GM21576 (cell line): Measurements from ENCODE around the gene HP1BP3.
"Not testable (repeated sequence)": the region's sequence is repeated elsewhere in the genome, so short reads cannot be mapped to it uniquely, and the experiment has no call there.

Experiments used
- ATAC-seq: cut with Tn5 transposase; IDR thresholded peaks from one replicate; pipeline ENCODE4 v1.9.1; 2021; ENCODE audit warnings: mild to moderate bottlenecking, moderate library complexity; ENCODE audit not compliant: unreplicated experiment

Gene HP1BP3

DNA sequence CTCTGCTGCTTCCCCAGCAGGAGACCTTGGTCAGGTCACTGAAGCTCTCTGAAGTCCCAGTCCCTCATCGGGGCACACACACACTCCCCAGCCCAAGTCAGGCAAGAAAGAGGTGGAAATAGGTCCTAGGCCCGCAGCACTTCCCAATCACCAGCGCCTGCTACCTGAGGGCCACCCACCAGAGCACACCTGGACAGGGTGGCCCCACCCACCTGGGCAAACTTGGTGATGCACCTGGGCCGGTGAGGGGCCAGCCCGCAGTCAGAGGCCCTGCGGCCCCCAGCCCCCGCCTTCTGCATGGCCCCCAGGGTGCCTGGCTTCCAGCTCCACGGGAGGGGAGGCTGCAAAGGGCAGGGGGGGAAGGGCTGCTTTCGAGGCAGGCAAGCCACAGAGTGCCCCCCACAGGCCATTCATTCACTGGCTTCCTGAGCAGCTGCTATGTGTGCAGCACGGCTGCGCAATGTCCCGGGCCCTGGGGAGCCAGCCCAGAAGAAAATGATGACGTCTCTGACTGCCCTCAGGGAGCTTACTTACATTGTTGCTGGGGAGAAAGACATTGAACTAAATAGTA, 59.3 kb downstream of the HP1BP3 start:
- no peak for ATAC-seq

- no peak for ATAC-seq
Measured at GRCh38 chr1:20726932-20727745, 60.0 kb downstream of the HP1BP3 start.

GRCh38 chr1:20726118-20726911, 60.8 kb downstream of the HP1BP3 start:
- no peak for ATAC-seq

DNA sequence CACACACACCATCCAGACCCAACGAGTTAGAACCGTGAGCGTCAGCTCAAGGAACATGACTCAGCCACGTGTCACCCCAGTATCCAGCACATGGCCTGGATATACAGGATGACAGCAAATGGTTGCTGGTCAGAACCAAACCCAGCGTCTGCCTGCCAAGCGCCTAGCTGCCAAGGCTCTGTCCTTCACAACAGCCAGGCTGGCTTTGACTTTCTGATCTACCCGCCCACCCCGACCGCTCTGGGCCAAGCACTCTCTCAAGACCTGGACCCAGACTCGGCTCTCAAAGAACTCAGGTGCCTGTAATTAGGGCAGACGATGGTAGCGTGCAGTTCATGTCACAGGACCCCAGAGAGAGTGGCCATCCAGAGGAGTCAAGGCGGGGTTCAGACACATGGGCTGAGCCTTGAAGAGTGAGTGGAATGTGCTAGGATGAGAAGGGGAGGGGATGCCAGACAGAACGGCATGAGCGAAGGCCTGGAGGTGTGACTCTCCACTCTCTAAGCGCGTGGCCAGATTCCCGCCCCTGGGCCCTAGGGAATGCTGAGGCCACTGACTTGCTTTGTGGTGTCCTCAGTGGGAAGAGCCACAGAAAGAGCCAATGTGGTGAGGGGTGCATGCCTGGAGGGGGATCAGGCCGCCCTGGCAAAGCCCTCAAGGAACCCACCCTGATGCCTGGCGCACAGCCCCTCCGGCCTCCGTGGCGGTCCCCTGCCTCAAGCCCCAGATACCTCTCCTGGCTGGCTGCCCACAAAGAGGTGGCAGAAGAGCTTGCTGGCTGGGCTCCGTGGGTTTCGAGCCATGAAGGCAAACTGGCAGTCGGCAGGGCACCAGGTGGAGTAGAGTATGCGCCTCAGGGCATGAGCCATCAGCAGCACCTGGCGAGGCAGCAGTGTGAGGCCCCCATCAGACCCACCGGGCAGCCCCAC, 61.7 kb downstream of the HP1BP3 start:
- no peak for ATAC-seq

DNA sequence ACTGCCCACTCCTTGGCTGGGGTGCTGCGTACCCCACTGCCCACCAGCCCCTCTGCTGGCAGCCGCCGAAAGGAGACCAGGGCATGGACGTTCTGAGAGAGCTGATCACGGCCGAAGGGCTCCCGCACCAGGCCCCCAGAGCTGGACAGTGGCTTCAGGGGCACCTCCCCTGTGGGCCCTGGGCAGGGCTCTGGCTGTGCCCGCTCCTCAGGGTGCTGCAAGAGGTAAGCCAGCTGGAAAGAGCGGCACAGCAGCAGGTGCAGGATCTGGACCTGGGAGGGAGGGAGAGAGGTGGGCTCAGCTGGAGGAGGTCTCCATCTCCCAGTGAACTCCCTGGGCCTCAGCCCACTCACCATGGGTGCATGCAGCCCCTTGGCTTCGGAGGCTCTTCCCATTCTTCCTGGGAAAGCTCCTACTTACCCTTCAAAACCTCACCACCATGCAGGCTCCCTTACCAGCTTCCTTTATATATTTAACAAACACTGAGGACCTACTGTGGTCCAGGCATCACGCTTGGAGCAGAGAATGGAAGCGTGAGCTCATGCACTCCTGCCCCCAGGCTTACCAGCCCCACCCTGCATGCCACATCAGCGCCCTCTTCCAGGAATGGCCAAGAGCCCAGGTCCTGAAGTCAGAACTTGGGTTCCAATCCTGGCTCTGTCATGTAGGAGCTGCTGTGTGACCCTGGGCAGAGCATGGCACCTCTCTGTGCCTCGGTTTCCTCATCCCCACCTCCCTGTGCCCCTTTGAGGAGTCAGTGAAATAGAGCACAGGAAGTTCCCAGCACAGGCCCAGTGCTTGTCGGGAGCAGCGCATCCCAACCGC, 62.5 kb downstream of the HP1BP3 start:
- no peak for ATAC-seq

GRCh38 chr1:20723537-20724363, 63.4 kb downstream of the HP1BP3 start:
- ATAC-seq = no peak

DNA sequence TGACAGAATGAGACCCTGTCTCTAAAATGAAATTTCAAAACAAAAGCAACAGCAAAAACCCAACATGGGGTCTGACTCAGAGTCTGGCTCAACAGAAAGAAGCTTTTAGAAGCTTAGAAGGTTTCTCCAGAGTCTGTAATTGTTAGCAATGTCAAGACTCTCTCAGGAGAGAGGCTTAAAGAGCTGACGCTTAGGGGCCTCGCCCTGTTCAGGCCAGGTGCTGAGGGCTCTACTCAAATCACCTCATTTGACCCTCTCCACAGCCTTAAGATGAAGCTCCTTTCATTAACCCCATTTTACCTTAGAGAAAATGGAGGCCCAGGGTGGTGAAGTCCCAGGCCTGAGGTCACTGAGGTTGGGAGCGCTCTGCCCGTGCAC, 64.0 kb downstream of the HP1BP3 start:
- ATAC-seq = no peak

DNA sequence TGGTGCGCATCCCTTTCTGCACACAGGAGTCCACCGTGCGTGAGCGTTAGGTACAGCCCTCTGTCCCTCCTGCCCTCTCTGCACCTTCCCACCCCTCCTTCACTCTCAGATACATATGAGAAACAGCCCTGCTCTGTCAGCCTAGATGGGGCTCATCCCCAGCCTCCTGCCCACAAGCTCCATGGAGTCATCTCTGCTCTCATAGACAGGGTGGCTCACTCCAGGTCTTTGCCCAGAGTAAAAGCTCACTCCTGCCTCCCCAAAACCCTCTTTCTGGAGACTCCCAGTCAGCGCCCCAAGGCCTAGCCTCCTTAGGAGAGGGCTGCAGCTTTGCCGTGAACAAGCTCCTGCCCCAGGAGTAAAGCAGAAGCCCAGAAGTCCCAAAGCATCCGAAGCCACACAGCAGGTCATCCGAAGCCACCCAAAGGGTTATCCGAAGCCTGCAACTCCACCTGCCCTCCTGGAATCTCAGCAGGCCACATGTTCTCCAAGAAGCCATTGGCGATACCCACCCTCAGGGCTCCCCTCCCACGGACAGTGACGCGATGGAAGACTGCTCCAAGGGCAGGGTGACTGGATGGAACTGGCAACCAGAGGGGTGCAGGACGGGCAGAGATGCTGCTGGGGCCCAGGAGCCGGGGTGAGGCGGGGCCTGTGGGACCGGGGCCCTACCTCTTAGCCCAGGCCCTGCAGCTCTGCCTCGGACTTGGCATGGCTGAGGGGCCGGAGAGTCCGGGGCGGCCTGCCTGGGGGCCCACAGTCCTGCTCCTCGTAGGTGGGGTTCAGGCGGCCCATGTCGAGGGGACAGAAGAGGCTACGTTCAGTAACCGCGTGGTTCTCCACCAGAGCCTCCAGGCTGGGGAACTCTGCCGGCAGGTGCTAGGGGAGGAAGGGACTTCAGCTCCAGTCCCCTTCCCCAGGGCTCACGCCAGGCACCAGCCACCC, 65.7 kb downstream of the HP1BP3 start:
- ATAC-seq = no peak

DNA sequence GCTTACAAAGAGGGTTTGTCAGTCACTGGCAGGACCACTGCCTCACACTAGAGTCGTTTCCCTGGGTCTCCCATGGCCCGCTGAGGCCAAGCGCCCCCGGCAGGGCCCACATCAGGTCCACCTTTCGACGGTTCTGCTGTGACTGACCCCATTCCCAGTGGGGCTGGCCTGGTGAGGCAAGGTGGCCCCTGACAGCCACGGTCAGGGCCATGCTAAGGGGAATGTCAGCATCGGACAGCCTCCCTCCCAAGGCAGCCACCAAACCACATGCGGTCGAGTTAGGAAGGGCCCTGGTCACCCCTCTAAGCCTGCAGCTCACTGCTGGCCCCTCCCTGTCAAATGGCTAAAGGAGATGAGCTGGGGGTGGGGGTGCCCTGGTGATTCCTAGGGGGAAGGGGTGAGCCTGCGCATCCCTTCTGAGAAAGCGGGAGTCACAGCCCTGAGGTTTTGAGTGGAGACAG, 66.4 kb downstream of the HP1BP3 start:
- ATAC-seq = no peak

GRCh38 chr1:20719871-20720620, 67.1 kb downstream of the HP1BP3 start:
- ATAC-seq = no peak

DNA sequence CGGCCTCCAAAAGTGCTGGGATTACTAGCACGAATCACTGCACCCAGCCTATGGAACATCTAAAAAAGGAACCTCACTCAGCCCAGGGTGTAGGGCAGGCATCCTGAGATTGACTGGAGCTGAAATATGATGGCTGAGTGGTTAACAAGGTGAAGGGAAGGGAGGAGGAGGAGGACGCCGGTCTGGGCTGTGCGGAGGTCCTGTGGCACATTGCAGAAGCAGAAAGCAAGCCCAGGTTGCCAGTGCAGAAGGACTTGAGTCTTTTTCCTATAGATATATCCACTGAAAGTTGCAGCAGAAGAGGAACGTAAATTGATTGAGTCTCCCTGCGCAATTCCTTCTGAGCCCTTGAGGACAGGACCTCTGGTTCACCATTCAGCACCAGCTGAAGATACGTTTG, 67.8 kb downstream of the HP1BP3 start:
- no peak for ATAC-seq

- not testable (repeated sequence) for ATAC-seq
Measured at GRCh38 chr1:20718343-20718882, 68.7 kb downstream of the HP1BP3 start.

- no peak for ATAC-seq
Measured at GRCh38 chr1:20717452-20718342, 69.4 kb downstream of the HP1BP3 start, which contains the start of gene KIF17. KIF17 (minus strand) TSS chr1:20718007; CDS start chr1:20717706, 301 bp downstream.

GRCh38 chr1:20716232-20716631, 70.9 kb downstream of the HP1BP3 start:
- ATAC-seq = no peak

DNA sequence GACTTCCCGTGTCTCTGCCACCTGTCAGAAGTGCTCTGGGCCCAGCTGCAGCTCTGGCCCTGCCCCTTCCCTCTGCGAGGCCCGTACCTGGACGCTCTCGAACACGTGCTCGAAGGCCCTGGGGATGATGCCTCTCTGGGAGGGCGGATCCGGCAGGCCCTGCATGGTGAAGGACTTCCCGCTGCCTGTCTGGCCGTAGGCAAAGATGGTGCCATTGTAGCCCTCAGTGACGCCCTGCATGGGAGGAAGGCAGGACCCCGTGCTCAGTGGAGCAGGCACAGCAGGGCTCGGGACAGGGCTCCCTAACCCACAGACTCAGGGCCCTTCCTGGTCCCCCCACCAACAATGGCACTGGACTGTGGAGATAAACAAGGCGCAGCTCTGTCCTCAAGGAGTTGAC, 71.7 kb downstream of the HP1BP3 start:
- ATAC-seq = no peak

DNA sequence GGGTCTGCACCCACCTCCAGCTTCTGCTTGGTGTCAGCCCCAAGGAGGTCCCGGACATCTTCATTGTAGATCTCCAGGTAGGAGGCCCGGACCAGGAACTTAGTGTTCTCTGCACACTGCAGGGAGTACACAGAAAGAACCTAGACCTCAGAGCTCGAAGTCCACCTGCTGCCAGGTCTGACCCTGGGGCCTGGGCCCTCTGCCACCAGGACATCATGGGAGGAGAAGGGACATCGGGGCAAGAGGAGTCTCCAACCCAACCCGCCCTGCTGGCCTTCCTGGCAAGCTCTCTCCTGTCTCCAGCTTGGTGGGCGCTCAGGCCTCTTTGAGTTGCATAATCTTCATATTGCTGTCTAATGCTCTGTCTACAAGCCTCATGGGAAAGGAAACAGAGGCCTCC, 73.7 kb downstream of the HP1BP3 start:
- no peak for ATAC-seq
